MM.1S (cell line): Measurements from ENCODE around the gene CASTOR2.

Experiments
- EZH2 ChIP-seq: fragments of 300-600 bp; sonication (generic); optimal IDR thresholded peaks from 2 replicates; pipeline ENCODE3; 2017; ENCODE audit warnings: low read depth, mild to moderate bottlenecking, antibody characterized with exemption, low read length, mixed read lengths
- EZH2phosphoT487 ChIP-seq: fragments of 300-600 bp; sonication (generic); IDR thresholded peaks from 2 replicates; pipeline ENCODE4 v1.6.1; 2018; ENCODE audit warnings: antibody characterized with exemption, low read length
- TF ChIP-seq, protein P1 (sequence below): fragments of 300-600 bp; sonication (generic); IDR thresholded peaks from 2 replicates; pipeline ENCODE4 v1.5.1; 2016; ENCODE audit warnings: antibody characterized with exemption, low read length, mixed read lengths

DNA sequence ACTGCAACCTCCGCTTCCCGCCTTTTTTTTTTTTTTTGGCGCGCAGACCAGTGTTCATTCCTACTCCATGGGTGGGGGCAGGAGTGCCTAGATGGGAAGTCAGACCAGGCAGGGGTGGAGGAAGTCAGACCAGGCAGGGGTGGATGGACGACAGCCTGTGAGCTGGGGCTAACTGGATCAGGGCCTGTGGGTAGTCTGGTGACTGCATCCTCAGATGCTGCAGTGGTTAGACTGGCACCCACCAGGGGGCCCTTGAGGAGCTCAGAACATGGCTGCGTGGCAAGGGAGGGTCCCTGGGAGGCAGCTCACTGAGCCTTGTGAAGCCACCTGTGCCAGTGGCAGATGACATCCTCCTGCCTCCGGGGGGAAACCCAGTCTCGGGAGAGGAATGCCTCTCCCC lies 74.0 kb downstream of the CASTOR2 start:
- TF ChIP-seq, protein P1, sequence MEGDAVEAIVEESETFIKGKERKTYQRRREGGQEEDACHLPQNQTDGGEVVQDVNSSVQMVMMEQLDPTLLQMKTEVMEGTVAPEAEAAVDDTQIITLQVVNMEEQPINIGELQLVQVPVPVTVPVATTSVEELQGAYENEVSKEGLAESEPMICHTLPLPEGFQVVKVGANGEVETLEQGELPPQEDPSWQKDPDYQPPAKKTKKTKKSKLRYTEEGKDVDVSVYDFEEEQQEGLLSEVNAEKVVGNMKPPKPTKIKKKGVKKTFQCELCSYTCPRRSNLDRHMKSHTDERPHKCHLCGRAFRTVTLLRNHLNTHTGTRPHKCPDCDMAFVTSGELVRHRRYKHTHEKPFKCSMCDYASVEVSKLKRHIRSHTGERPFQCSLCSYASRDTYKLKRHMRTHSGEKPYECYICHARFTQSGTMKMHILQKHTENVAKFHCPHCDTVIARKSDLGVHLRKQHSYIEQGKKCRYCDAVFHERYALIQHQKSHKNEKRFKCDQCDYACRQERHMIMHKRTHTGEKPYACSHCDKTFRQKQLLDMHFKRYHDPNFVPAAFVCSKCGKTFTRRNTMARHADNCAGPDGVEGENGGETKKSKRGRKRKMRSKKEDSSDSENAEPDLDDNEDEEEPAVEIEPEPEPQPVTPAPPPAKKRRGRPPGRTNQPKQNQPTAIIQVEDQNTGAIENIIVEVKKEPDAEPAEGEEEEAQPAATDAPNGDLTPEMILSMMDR: no peak
- TF ChIP-seq EZH2 (no peak), EZH2phosphoT487 (no peak)
